Mesothelial cell of epicardium (in vitro differentiated cells): ENCODE measurements around the gene RYK. TPM values are rescaled to one million over a fixed set of nuclear protein-coding genes. Genes with fewer than 3 reads are reported as not detected.

Source experiments
- DNase-seq, 2 experiments: peaks; one replicate each; pipeline ENCODE4 v3.0.0; 2021; ENCODE audit warnings: low spot score in 2 of 2; ENCODE audit not compliant: unreplicated experiment in 2 of 2
- H3K27ac Mint-ChIP-seq: 2 replicates; pipeline ENCODE4 v1.8.0; 2021; ENCODE audit warnings: mixed read lengths
- H3K27me3 Mint-ChIP-seq: 2 replicates; pipeline ENCODE4 v1.8.0; 2021; ENCODE audit warnings: low read depth, mixed read lengths
- H3K36me3 Mint-ChIP-seq: 2 replicates; pipeline ENCODE4 v1.8.0; 2021; ENCODE audit warnings: mixed read lengths
- H3K4me1 Mint-ChIP-seq: 2 replicates; pipeline ENCODE4 v1.8.0; 2021; ENCODE audit warnings: mixed read lengths
- H3K4me3 Mint-ChIP-seq: 2 replicates; pipeline ENCODE4 v1.8.0; 2021; ENCODE audit warnings: mild to moderate bottlenecking, moderate library complexity, mixed read lengths
- H3K9me3 Mint-ChIP-seq: 2 replicates; pipeline ENCODE4 v1.8.0; 2021; ENCODE audit warnings: mixed read lengths
- total RNA-seq: library from RNA; stranded (reverse); gene quantifications from 3 replicates; pipeline ENCODE4 v1.2.1, GENCODE V29; 2021
- TF ChIP-seq, protein P1 (sequence below): fragments of 200-600 bp; sonication (generic); IDR thresholded peaks from one replicate; pipeline ENCODE4 v1.5.0; 2021; ENCODE audit warnings: antibody characterized with exemption; ENCODE audit not compliant: unreplicated experiment

The RYK gene
- total RNA-seq, 1 donor from 2014 or later, result 103 TPM

- no peak overlapping the region for H3K27ac Mint-ChIP-seq
- no peaks in the 10 kb centered on the region for H3K27me3 Mint-ChIP-seq
- peaks cover 45% of the 10 kb centered on the region for H3K36me3 Mint-ChIP-seq
- TF ChIP-seq, protein P1, sequence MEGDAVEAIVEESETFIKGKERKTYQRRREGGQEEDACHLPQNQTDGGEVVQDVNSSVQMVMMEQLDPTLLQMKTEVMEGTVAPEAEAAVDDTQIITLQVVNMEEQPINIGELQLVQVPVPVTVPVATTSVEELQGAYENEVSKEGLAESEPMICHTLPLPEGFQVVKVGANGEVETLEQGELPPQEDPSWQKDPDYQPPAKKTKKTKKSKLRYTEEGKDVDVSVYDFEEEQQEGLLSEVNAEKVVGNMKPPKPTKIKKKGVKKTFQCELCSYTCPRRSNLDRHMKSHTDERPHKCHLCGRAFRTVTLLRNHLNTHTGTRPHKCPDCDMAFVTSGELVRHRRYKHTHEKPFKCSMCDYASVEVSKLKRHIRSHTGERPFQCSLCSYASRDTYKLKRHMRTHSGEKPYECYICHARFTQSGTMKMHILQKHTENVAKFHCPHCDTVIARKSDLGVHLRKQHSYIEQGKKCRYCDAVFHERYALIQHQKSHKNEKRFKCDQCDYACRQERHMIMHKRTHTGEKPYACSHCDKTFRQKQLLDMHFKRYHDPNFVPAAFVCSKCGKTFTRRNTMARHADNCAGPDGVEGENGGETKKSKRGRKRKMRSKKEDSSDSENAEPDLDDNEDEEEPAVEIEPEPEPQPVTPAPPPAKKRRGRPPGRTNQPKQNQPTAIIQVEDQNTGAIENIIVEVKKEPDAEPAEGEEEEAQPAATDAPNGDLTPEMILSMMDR, result no peak
- H3K4me3 Mint-ChIP-seq, result no peak overlapping the region
- no peak for DNase-seq
- H3K4me1 Mint-ChIP-seq, result no peaks in the 10 kb centered on the region
- H3K9me3 Mint-ChIP-seq, result no peaks in the 10 kb centered on the region
These were observed 95.2 kb downstream of the RYK start for GRCh38 chr3:134155446-134155845.

GRCh38 chr3:134153761-134154160 is 96.9 kb downstream of the RYK start:
- Mint-ChIP-seq H3K4me1 (no peaks in the 10 kb centered on the region), H3K36me3 (peaks cover 37% of the 10 kb centered on the region), H3K4me3 (no peak overlapping the region), H3K27ac (no peak overlapping the region), H3K27me3 (no peaks in the 10 kb centered on the region), H3K9me3 (no peaks in the 10 kb centered on the region)
- DNase-seq, result no peak
- TF ChIP-seq, protein P1, result no peak

DNA sequence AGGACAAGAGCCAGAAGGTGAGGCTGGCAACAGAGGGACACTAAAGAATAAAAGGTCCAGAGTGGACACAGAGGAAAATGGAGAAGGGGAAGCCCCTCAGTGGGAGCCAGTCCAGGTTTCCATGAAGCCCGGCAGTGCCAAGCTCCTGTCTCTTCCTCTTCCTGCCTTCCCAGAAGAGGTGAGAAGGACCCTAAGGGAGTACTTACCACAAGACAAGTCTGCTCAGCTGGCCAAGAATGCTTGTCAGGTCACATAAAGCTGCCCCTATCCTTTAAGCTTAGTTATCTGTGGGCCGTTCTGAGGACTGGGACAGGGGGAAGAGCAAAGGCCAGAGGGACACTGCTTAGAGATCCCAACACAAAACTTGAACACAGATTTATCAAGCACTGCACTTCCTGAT is 100.2 kb downstream of the RYK start:
- no peaks in the 10 kb centered on the region for H3K27me3 Mint-ChIP-seq
- TF ChIP-seq, protein P1, result no peak
- peaks cover 4% of the 10 kb centered on the region for H3K4me1 Mint-ChIP-seq
- no peak overlapping the region for H3K4me3 Mint-ChIP-seq
- peaks cover 38% of the 10 kb centered on the region for H3K36me3 Mint-ChIP-seq
- no peak for DNase-seq
- no peaks in the 10 kb centered on the region for H3K9me3 Mint-ChIP-seq
- H3K27ac Mint-ChIP-seq, result no peak overlapping the region

- no peak for DNase-seq
- Mint-ChIP-seq H3K27me3 (no peaks in the 10 kb centered on the region), H3K4me3 (no peak overlapping the region), H3K4me1 (peaks cover 14% of the 10 kb centered on the region), H3K9me3 (no peaks in the 10 kb centered on the region), H3K36me3 (peaks cover 28% of the 10 kb centered on the region), H3K27ac (no peak overlapping the region)
- TF ChIP-seq, protein P1, result no peak
These were observed 101.4 kb downstream of the RYK start for GRCh38 chr3:134149286-134149685.

DNA sequence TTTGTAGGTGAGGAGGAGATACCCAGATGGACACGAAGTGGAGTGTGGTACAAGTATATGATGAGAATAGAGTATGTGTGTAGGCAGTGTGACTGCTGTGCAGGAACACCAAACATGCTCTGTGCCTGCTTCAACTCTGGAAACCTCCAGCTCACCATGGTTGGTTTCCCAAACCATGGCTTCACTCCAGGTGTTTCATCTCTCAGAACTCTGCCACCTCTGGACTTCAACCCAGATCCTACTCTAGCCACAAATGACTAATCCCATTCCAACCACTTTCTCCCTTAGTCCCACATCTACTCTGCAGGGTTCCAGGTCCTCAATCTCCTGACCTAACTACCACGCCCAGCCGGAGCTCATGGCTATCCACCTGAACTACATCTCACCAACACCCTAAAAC is 102.1 kb downstream of the RYK start:
- Mint-ChIP-seq H3K27ac (no peak overlapping the region), H3K4me1 (peaks cover 14% of the 10 kb centered on the region), H3K36me3 (peaks cover 29% of the 10 kb centered on the region), H3K9me3 (no peaks in the 10 kb centered on the region), H3K27me3 (no peaks in the 10 kb centered on the region), H3K4me3 (no peak overlapping the region)
- TF ChIP-seq, protein P1, result no peak
- DNase-seq, result no peak

DNA sequence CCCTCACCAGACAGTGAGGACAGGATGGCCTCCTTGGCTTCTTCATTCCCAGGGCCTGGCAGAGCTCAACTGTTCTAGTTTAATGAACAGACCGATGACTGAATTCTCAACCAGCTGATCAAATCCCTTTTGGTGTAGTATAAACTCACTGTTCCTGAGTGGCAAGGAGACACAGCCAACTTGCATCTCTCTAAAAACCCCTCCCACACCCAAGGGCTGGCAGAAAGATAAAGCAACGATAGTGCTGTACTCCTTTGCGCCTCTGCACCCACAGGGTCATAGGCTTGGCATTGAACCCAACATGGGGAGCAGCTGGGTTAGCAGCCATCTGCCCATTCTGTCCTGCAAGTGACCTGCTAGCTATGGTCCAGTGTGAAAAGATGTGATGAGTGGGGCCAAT is 103.2 kb downstream of the RYK start:
- Mint-ChIP-seq H3K36me3 (peaks cover 24% of the 10 kb centered on the region), H3K4me1 (peaks cover 14% of the 10 kb centered on the region), H3K27ac (no peak overlapping the region), H3K27me3 (no peaks in the 10 kb centered on the region), H3K9me3 (peaks cover 2% of the 10 kb centered on the region), H3K4me3 (no peak overlapping the region)
- DNase-seq, result no peak
- TF ChIP-seq, protein P1, result no peak
